Stimulated activated naive CD4-positive, alpha-beta T cell treated with Interleukin-2 at 50 U/mL for 16 hours (primary cell): ENCODE data around the gene WDR20.
"Not testable (repeated sequence)": the region's sequence is repeated elsewhere in the genome, so short reads cannot be mapped to it uniquely, and the experiment has no call there.

Experiments used
- DNase-seq: peaks from one replicate; lab custom pipeline; 2025; lab: John Stamatoyannopoulos, UW

WDR20 gene, protein sequence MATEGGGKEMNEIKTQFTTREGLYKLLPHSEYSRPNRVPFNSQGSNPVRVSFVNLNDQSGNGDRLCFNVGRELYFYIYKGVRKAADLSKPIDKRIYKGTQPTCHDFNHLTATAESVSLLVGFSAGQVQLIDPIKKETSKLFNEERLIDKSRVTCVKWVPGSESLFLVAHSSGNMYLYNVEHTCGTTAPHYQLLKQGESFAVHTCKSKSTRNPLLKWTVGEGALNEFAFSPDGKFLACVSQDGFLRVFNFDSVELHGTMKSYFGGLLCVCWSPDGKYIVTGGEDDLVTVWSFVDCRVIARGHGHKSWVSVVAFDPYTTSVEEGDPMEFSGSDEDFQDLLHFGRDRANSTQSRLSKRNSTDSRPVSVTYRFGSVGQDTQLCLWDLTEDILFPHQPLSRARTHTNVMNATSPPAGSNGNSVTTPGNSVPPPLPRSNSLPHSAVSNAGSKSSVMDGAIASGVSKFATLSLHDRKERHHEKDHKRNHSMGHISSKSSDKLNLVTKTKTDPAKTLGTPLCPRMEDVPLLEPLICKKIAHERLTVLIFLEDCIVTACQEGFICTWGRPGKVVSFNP

DNA sequence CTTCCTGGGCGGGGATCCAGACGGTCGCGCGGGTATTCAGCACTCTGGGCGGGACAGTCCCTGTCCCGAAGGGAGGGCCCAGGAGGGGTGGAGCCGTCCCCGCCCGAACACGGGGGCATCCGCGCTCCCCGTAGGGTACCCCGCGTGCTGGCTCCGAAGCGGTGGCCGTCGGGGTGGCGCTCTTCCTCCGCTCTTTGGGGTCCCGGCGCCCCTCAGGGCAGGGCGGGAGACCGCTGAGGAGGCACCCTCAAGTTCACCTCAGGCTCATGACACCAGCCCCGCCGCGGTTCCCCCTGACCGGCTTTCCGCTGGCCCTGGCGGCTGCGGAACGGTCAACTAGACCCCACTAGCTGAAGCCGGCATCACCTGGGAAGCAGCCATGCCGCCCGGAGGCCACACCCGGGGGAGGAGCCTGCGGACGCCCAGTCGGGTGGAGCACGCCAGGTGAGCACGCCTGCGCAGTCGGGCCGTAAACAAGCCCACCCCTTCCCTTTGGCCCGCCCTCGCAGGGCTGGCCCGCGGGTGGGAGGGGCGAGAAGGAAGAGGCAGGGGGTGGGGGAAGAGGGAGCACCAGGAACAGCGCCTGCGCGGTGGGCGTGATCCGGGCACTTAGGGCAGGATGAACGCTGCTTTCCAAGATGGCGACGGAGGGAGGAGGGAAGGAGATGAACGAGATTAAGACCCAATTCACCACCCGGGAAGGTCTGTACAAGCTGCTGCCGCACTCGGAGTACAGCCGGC lies at the start of gene WDR20:
Gene WDR20, plus strand, starts transcription at position 612 of the 741 bp plus-strand sequence. Its CDS starts 27 bp downstream, at position 639.
- peak; percentile 98 for DNase-seq

DNA sequence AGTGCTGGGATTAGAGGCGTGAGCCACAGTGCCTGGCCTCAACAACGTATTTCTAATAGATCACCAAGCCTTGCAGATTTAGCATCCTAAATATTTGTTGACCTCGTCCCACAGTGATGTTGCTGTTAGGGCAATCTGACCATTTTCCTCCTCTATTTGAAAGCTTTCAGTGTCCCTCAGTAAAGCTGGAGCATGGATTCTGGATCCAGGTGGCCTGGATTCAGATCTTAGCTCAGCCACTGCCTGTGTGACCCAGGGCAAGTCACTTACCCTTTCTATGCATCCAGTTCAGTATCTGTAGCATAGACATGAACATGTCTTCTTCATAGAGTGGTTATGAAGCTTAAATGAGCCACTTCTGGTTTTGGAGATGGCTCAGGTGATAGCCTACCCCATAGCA lies 49.0 kb upstream of the WDR20 start:
- DNase-seq = no peak

DNA sequence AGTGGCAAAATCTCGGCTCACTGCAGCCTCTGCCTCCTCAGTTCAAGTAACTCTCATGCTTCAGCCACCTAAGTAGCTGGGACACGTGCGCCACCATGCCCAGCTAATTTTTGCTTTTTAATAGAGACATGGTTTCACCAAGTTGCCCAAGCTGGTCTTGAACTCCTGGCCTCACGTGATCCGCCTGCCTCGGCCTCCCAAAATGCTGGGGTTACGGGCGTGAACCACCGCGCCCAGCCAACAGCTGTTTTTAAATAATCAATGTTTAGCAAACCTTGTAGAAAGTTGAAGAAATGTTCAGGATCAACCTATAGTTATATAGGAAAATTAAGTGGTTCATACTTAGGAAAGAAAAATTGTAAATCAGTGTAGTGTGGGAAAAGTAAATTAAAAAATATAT lies 46.9 kb upstream of the WDR20 start:
- no peak for DNase-seq

DNA sequence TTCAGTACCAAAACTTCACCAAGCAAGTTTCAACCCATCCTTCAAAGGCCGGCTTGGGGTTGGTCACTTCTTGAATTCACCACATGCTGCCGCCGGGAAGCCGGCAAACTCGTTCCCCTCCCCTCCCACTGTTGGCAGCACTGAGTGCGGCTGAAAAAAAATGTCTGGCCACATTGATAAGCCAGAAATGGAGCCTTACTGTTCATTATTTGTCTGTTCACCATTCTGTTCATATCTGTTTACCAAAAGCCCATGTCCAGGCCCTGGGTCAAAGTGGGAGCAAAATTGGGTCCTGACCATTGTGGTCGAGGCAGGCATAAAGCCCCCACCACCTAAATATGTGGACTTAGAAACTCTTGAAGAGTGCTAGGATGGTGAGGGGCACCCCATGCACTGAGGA lies 45.6 kb upstream of the WDR20 start:
- no peak for DNase-seq

DNA sequence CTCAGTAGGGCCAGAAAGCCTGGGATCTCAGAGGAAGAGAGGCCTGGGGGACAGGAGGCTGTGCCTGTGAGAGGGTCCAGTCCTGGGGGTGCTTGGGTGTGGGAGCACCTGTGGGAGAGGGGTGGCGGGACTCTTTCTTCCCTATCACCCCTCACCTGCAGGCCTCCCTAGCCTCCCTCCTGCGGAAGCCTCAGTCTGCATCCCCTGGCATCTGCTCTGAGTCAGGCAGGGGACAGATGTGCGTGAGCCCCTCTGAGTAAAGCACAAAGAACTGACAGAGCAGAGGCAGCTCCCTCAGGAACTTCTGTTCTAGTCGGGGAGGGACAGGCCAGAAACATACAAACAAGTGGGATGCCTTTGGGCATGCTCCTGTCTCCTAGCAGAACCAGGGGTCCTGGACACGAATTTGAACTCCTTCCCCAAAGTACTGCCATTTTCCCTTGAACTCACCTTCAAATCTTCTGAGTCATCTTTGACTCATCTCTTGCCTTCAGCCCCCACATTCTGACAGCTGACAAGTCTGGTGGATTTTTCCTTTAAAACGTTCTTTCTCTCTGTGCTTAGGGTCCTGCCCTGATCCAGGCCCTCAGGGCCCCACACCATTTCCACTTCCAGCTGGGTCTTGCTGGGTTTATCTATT lies 44.3 kb upstream of the WDR20 start:
- no peak for DNase-seq

DNA sequence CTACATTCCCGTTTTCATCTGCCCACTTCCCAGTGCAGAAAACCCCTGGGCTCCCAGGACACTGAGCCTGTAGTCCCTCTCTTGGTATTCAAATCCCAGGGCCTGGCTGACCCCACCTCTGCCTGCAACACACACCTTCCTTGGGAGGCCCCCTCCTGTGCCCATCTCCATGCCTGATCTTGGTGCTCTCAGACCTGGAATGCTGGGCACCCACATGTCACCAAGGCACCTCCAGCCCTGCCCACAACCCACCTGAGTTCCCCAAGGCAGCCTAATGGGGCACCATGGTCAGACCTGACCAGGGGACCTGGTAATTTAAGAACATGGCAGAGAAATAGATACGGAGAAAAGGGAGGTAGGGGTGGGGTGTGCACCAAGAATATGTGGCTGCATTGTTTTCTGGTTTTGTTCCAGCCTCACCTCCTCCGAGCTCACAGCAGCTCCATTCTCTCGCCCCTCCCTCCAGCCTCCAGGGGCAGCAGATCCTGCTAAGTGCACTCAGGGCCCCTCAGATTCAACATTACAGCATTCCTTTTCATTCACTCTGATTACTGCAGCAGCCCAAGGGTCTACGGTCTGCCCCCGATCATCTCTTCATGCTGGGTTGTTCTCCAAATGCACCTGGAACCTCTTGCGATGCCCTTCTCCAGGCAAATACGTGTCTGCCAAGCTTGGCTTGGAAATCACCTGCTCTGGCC lies 43.7 kb upstream of the WDR20 start:
- DNase-seq = no peak

DNA sequence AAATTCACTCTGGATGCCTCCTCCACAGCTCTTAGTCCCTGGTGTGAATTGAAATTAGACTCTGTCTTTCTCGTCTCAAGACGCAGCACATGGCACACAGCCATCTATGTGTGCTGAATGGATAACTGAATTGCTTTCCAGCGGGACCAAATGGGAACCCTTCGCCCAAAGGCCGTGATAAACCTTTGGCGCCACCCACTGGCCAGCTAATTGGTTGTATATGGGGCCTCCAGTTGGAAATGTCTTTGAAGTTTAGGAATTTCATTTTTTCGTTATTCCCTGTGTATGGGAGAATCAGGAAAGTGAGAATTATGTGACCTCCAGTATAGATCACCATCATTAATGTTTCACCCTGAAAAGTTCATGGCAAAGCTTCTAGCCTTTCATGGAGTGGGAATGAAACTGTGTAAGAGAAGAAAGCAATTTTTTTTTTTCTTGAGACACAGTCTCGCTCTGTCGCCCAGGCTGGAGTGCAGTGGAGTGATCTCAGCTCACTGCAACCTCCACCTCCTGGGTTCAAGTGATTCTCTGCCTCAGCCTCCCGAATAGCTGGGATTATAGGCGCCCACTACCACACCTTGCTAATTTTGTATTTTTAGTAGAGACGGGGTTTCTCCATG lies 43.0 kb upstream of the WDR20 start:
- peak; percentile 44 for DNase-seq

DNA sequence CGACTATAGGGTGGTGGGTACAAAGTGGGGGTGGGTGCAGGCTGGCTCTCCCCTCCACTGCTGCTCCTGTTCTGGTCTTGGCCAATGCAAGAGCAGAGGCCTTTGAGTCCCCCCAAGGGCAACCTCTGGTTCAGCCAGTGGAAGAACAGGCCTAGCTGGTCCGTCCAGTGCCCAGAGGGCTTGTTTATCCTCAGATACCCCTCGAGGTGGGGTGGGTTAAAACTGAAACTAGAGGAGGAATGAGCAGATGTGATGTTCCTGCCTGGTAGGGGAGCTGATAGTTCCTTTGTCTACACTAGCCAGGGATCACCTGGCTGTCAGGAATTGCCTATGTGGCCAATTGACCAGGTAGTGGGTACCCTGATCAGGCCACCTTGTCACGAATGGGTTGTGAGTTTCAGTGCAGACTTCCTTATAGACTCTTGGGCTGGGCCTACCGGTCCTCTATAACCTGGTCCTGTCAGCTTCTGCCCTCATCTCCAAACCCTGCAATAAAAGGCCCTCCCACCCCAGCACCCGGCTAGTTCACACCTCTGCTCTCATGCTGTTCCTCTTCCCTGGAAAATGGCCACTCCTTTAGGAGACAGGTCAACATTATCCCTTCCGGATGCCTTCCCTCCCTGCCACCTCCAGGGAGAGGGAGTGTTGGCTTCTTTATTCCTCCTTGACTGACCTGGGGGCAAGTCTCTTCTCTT lies 42.1 kb upstream of the WDR20 start:
- no peak for DNase-seq

DNA sequence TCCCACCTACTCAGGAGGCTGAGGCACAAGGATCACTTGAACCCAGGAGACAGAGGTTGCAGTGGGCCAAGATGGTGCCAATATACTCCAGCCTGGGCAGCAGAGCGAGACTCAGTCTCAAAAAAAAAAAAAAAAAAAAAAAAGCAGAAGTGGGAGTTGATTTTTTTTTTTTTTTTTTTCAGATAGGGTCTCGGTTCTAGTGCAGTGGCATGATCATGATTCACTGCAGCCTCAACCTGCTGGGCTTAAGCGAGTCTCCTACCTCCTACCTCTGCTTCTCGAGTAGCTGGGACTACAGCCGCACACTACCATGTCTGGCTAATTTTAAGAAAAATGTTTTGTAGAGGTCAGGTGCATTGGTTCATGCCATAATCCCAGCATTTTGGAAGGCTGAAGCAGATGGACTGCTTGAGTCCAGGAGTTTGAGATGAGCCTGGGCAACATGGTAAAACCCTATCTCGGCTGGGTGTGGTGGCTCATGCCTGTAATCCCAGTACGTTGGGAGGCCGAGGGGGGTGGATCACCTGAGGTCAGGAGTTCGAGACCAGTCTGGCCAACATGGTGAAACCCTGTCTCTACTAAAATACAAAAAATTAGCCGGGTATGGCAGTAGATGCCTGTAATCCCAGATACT lies 36.5 kb upstream of the WDR20 start:
- no peak for DNase-seq

DNA sequence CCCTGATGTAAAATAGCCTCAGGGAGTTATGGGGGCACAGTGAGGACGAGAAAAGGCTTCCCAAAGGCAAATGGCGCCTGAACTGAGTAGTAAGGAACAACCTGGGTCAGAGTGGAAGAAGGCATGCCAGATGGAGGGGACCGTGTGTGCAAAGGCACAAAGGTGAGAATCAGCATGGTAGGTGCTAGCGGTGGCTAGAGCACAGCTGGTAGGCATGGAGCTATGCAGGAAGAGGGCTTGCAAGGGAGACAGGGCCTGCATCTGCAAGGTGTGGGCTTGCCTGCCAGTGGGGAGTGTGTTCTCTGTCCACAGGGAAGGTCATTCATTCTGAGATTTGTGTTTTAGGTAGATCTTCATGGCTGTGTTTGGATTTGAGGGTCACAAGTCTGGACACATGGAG lies 34.3 kb upstream of the WDR20 start:
- DNase-seq = no peak

DNA sequence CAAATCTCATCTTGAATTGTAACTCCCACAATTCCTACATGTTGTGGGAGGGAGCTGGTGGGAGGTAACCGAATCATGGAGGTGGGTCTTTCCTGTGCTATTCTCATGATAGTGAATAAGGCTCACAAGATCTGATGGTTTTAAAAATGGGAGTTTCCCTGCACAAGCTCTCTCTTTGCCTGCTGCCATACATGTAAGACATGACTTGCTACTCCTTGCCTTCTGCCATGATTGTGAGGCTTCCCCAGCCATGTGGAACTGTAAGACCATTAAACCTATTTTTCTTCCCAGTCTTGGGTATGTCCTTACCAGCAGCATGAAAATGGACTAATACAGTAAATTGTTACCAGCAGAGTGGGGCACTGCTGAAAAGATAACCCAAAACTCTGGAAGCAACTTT lies 30.4 kb upstream of the WDR20 start:
- not testable (repeated sequence) for DNase-seq

DNA sequence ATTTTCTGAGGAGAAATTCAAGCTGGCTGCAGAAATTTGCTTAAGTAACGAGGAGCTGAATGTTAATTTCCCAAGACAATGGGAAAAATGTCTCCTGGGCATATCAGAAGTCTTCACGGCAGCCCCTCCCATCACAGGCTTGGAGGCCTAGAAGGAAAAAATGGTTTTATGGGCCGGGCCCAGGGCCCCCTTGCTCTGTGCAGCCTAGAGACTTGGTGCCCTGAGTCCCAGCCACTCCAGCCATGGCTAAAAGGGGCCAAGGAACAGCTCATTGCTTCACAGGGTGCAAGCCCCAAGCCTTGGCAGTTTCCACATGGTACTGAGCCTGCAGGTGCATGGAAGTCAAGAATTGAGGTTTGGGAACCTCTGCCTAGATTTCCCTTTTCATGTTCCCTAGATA lies 28.6 kb upstream of the WDR20 start:
- no peak for DNase-seq

DNA sequence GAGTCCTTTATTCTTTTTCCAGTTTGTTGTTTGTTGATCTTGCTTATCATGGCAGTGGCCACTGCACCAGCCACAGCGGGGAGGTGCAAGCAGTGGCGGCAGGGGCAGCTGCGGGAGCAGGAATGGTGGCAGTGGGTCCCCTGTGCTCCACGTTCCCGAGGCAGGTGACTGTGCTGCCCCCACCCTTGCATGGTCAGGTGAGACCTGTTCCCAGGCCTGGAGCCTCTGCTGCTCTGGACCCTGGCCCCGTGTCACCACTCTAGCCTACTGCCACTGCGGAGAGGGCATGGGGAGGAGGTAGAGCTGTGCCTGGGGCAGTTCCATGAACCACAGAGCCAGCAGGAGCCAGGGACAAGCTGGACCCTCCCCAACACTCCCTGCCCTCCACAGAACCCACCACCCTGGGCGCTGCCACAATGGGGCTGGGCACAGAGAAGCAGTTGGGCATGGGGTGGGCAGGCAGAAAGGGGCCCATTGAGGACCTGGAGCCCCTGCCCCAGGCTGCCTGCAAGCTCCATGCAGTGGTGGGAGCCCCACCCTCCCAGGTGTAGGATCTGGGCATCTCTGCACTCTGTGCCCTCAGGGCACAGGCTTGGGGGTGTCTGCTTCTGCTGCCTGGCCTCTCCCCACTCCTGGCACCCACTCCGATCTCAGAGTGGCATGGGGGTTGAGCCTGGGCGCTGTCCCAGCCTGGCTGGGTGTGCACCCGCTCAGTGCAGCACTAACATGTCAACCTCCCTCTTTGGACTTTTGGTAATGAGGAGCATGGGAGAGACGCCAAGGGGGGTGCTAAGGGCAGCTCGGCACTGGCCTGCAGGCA lies 23.1 kb upstream of the WDR20 start:
- DNase-seq = no peak

DNA sequence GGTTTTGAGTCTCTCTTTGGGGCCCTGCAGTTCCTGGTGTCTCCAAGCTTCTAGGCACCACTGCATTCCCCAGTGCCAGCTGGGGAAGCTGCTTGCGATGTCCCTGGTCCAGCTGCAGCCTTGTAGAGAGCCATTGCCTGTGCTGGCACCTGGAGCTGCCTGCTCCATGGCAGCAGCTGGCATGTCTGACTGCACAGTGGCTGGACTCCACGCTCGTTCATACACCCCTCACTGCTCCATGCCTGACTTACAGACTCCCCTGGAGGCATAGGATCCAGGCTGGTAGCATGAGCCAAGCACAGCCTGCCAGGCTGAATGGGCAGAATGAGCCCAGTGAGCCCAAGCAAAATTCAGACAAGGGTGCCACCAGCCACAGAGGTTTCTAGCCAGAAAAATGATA lies 21.8 kb upstream of the WDR20 start:
- DNase-seq = no peak

DNA sequence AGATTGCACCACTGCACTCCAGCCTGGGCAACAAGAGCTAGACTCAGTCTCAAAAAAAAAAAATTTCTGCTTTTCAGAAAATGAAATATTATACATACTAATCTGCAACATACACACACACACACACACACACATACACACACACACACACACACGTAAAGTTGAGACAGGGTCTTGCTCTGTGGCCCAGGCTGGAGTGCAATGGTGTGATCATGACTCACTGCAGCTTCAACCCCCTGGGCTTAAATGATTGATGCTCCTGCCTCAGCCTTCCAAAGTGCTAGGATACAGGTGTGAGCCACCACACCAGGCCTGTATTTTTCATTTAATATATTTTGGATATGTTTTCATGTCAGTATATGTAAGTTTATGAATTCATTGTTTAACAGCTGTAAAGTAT lies 18.8 kb upstream of the WDR20 start:
- DNase-seq = no peak

DNA sequence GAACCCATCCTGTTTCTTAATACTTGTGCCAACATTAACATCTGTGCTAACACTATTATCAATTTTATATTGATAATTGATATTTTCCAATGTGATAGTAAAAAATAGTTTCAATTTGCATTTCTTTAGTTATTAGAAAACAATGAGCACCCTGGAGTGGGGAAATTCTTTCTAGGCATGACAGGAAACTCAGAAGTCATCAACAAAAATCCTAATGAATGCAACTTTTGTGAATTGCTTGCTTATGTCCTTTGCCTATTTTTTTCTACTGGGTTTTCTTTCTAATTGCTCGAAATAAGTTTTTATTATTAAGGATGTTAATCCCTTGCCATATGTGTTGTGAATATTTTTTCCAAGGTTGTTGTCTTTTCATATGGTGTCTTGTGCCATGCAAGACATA lies 18.1 kb upstream of the WDR20 start:
- DNase-seq = no peak

DNA sequence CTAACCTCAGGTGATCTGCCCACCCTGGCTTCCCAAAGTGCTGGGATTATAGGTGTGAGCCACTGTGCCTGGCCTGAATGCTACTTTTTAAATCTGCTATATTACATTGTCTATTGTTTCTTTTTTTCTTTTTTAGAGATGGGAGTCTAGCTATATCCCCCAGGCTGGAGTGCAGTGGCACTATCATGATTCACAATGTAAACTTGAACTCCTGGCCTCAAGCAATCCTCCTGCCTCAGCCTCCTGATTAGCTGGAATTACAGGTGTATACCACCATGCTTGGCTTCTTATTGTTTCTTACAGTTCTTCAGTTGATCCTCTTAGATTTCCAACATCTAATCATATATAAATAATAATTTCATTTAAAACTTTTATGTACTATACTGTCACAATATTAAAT lies 15.3 kb upstream of the WDR20 start:
- DNase-seq = no peak

DNA sequence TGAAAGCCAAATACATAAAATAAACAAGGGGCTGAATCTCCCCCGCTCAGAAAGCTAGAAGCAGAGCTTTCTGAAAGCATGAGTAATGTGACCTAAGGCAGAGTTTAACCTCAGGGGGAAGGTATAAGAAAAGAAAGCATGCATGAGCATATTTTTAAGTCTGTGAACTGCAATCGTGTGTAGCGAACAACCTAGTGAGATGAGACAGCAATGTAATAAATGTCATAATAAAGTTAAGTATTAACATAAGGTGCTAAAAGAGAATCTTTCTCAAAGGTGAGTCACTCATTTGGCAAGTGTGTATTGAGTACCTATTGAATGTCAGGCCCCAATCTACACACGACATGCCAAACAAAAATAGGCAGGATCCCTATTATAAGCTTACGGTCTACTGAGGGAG lies 14.2 kb upstream of the WDR20 start:
- DNase-seq = no peak

DNA sequence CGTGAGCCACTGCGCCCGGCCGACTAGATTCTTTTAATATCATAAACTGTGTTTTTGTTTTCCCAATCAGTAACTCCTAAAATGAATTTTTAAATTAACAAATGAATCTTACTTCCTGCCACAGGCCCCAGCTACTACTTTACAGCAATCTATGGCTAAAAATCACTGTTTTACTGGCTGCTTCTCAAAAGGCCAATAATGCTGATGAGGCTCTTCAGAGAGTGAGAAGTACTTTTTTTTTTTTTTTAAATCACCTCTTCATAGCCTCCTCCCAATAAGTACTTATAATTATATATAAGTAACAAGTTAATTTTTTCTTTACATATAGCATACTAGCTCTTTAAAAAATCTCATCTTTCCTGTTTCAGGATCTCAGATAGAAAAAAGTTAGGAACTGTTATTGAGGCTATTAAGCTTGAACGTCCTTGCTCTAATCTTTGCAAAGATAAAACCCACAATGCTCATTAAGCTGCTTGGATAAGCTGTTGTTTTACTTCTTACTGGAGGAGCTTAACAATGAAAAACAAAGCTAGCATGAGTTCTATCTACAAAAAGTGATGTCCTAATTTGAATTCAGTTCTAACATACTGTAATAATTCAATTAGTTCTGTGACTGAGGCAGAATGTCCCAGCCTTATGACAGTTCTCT lies 12.8 kb upstream of the WDR20 start:
- DNase-seq = no peak
